Measurements from ENCODE around the gene MICALL1.
A peak's percentile ranks its signal among the peaks of the same experiment; 100 is the strongest.

MICALL1 gene

DNA sequence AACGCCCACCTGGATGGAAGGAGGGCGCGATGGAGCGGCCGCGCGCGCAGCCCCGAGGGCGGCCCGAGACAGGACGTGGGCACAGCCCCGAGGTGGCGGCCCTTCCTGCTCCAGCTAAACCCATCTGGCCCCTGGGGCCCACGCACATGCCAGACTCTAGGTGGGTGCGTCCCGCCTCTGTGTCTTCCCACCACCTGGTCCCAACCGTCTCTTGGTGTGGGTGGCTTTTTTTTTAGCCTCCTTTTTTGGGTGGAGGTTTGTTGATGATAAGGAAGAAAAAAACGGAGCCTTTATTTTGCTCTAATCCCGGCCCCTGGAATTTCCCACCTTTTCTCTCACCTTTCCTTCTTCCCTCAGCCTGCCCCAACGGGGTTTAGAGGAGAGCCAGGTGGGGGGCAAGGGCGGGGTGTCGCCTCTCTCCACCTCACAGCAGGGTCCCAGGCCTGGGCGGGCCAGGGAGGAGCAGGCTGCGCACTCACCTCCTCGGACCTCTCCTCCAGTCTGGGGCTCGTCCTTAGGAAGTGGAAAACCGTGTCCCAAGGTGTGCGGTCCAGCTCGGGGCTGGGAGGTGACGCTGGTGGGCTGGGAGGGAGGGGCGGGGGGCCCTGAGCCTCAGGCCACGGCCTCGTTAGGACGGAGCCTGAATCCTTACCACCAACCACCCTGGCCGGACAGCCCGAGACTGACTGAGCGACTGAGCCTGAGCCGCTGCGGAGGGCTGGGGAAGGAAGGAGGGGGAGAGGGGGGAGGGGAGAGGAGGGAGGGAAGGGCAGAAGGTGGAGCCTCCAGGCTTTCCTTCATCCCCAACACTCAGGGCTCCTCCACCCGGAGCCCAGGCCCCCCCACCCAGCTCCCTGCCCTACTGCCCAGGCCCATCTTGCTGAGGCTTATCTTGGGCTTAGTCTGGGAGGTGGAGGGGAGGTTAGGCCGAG lies 78.0 kb downstream of the MICALL1 start, which contains the start of gene SOX10:
SOX10 (minus strand) TSS at position 696 of the 932 bp plus-strand sequence. CDS start 771 bp downstream, outside the sequence.
- peaks cover 0 to 9% (median 0%) of the 10 kb centered on the region in 11 experiments; a peak in 5 of 22 replicates for H3K9me3 ChIP-seq (replicated peaks in 1 of 11)
- peaks cover 0 to 11% (median 6%) of the 10 kb centered on the region in 11 experiments; a peak in 5 of 22 replicates for H3K36me3 ChIP-seq
- H3K9ac ChIP-seq, result peak within 1 kb of the TSS in 2 of 11 experiments; percentile 29 to 41; a peak in 2 of 22 replicates
- H3K4me2 ChIP-seq, result peak within 1 kb of the TSS in 8 of 11 experiments; percentile 12 to 95 (median 58); a peak in 14 of 22 replicates
- peak within 1 kb of the TSS in 3 of 11 experiments; percentile 8 to 33 (median 17); a peak in 2 of 22 replicates for H3K27ac ChIP-seq
- H3K27me3 ChIP-seq, result no peaks in the 10 kb centered on the region
- H4K20me1 ChIP-seq, result peaks cover 0 to 18% (median 0%) of the 10 kb centered on the region in 11 experiments; a peak in 3 of 22 replicates
- no peak for TF ChIP-seq Cebpa-rat (IDR thresholded peaks at IDR 0.05)
- no peak within 1 kb of the TSS for H3K4me3 ChIP-seq
- peaks cover 15 to 83% (median 79%) of the 10 kb centered on the region in 10 experiments for H3K4me1 ChIP-seq

DNA sequence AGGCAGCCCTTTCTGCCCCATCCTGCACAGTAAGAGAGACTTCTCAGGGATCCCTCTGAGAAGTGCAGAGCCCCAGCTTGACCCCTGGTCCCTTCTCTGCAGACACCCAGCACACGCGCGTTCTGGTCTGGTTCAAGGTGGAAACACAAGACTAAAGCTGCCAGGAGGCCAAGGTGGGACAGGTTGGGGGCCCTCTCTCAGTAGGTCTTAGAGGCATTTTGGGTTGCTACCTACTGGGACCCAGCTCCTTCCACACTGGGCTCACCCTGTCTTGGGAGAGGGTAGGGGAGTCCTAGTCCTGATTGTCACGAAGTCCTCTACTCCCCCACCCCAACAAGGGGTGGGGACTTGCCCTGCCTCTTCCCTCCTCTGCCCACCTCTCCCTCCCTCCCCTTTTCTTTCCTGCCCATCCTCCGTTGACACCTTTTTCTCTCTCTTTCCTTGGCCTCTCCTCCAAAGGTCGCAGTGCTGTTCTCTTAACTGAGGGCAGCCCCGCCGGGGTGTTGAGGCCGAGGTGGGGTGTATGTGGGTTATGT lies 79.0 kb downstream of the MICALL1 start:
- Histone ChIP-seq H3K9ac (no peak overlapping the region), H4K20me1 (peaks cover 0 to 18% (median 0%) of the 10 kb centered on the region in 11 experiments; a peak in 3 of 22 replicates), H3K36me3 (peaks cover 0 to 11% (median 6%) of the 10 kb centered on the region in 11 experiments; a peak in 5 of 22 replicates), H3K4me3 (no peak overlapping the region), H3K27me3 (no peaks in the 10 kb centered on the region), H3K9me3 (replicated peaks in 1 of 11) (peaks cover 0 to 9% (median 0%) of the 10 kb centered on the region in 11 experiments; a peak in 5 of 22 replicates), H3K4me2 (peak overlapping the region in 7 of 11 experiments; percentile 11 to 68 (median 62); a peak in 10 of 22 replicates), H3K4me1 (peaks cover 15 to 73% (median 69%) of the 10 kb centered on the region in 10 experiments), H3K27ac (0 out of 22 replicates have a peak overlapping the region, but pooled peaks of 1 of the 11 experiments have one; percentile 8)
- TF ChIP-seq Cebpa-rat (IDR thresholded peaks at IDR 0.05), result no peak

DNA sequence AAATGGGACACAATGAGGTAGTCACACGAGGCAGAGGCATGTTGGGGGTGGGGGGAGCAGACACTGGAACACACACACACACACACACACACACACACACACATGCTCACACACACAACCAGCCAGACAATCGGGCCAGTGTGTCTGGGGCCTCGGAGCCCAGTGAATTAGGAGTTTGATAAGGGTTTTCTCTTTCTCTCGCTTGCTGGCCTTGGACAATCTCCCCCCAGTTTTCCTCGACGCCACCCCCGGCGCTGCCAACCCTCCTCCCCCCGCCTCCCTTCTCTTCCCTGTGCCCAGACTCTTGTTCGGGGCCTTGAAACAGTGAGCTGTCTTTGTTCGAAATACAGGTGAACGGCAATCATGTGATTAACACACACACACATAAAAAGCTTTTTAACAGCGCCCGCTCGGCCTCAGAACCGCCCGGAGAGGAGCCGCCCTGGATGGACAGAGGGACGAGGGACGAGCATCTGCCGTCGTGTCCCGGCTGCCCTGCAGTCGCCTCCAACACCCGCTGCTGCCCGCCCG lies 79.7 kb downstream of the MICALL1 start:
- Histone ChIP-seq H4K20me1 (peaks cover 0 to 16% (median 0%) of the 10 kb centered on the region in 11 experiments; a peak in 2 of 22 replicates), H3K9ac (peak overlapping the region in 4 of 11 experiments; percentile 11 to 59 (median 32); a peak in 4 of 22 replicates), H3K4me2 (peak overlapping the region; percentile 48 to 80 (median 63); a peak in 20 of 22 replicates), H3K36me3 (peaks cover 0 to 11% (median 6%) of the 10 kb centered on the region in 11 experiments; a peak in 5 of 22 replicates), H3K27ac (peak overlapping the region in 4 of 11 experiments; percentile 1 to 53 (median 37); a peak in 2 of 22 replicates), H3K27me3 (no peaks in the 10 kb centered on the region), H3K4me3 (no peak overlapping the region), H3K4me1 (peaks cover 13 to 66% (median 62%) of the 10 kb centered on the region in 10 experiments), H3K9me3 (replicated peaks in 1 of 11) (peaks cover 0 to 9% (median 0%) of the 10 kb centered on the region in 11 experiments; a peak in 5 of 22 replicates)
- no peak for TF ChIP-seq Cebpa-rat (IDR thresholded peaks at IDR 0.05)

DNA sequence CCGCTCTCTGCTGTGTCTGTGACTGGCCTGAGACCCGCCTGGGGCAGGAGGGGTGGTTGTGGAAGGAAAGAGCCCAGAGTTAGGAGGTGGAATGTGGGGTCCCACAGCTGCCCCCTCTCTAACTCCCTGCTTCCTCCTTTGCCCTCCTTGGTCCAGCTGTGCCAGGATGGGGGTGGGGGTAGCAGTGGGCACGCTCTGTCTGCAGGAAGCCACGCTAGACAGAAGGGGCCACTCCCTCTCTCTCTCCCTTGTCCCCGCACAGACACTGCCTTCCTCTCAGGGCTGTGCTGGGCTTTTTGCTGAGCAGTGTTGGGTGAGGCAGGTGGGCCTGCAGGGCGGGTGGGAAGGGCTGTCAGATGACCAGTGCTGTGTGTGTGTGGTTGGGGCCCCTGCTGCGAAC lies 80.3 kb downstream of the MICALL1 start:
- Histone ChIP-seq H4K20me1 (peaks cover 0 to 15% (median 0%) of the 10 kb centered on the region in 11 experiments; a peak in 2 of 22 replicates), H3K4me2 (peak overlapping the region; percentile 48 to 80 (median 63); a peak in 21 of 22 replicates), H3K27ac (peak overlapping the region in 4 of 11 experiments; percentile 1 to 53 (median 37); a peak in 3 of 22 replicates), H3K27me3 (no peaks in the 10 kb centered on the region), H3K9me3 (replicated peaks in 1 of 11) (peaks cover 0 to 9% (median 0%) of the 10 kb centered on the region in 11 experiments; a peak in 5 of 22 replicates), H3K4me1 (peaks cover 13 to 60% (median 56%) of the 10 kb centered on the region in 10 experiments), H3K36me3 (peaks cover 0 to 11% (median 6%) of the 10 kb centered on the region in 11 experiments; a peak in 5 of 22 replicates), H3K4me3 (no peak overlapping the region), H3K9ac (peak overlapping the region in 6 of 11 experiments; percentile 11 to 59 (median 32); a peak in 6 of 22 replicates)
- no peak for TF ChIP-seq Cebpa-rat (IDR thresholded peaks at IDR 0.05)

DNA sequence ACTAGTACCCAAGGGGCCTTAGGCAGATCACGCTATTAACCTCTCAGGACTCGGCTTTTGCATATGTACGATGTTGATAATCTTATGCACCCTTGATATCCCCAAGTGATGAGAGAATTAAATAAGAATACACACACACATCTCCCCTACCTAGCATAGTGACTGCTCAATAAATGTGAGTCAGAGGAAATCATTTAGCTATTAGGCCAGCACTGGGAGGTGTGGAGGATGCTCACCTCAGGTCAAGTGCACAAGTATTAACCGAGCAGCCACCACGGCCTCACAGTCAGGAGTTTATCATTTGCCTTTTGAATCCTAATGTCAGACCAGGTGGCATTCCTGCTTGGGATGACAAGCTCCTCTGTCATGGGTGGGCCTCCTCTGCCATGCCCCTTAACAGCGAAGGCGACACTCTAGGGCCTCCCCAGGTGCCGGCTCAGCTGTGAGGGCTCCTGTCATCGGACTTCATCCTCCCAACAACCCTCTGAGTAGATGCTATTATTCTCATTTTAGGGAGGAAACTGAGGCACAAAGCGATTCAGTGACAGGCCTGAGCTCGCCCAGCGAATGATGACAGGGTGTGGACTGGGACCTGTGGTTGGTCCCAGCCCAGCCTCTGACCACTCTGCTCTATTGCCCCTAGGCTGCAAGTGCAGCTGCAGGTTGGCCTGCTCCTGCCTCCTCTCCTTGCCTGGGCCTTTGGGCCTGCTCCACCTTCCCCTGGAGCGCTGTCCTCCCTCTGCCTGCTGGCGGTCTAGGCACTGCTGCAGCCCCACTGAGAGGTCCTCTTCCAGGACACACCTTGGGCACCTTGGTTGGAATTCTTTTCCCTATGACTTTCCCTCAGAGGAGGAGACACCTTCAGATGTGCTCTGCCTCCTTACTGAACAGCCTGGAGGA lies 83.3 kb downstream of the MICALL1 start:
- no peaks in the 10 kb centered on the region for H3K27me3 ChIP-seq
- no peaks in the 10 kb centered on the region for H3K9me3 ChIP-seq (replicated peaks in 1 of 11)
- H3K36me3 ChIP-seq, result peaks cover 0 to 4% (median 0%) of the 10 kb centered on the region in 11 experiments; a peak in 3 of 22 replicates
- H3K9ac ChIP-seq, result no peak overlapping the region
- no peak overlapping the region for H3K27ac ChIP-seq
- 0 out of 22 replicates have a peak, but pooled peaks cover 0 to 4% (median 0%) of the 10 kb centered on the region in 11 experiments for H4K20me1 ChIP-seq
- H3K4me3 ChIP-seq, result no peak overlapping the region
- H3K4me1 ChIP-seq, result peaks cover 34 to 47% (median 37%) of the 10 kb centered on the region in 10 experiments
- H3K4me2 ChIP-seq, result no peak overlapping the region
- no peak for TF ChIP-seq Cebpa-rat (IDR thresholded peaks at IDR 0.05)

DNA sequence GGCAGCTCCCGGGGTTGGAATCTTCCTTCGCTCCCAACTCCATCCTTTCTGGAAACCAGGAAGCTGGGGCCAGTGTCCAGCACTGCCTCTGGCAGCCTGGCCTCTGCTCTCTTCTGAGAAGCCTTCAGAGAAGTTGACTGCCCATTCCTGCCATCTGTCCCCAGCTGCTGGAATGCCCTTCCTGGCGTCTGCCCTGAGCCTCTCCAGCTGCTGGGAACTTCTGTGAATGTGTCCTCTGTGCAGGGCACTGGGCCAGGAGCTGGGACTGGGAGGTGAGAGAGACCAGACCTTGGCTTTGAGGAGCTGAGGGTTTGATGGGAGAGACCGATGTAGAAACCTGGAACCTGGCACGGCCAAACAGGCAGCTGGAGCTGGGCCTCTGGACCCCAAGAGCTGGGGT lies 84.2 kb downstream of the MICALL1 start:
- no peak overlapping the region for H3K4me2 ChIP-seq
- no peak overlapping the region for H3K4me3 ChIP-seq
- peaks cover 0 to 4% (median 0%) of the 10 kb centered on the region in 11 experiments; a peak in 3 of 22 replicates for H3K36me3 ChIP-seq
- 0 out of 22 replicates have a peak, but pooled peaks cover 0 to 4% (median 0%) of the 10 kb centered on the region in 11 experiments for H4K20me1 ChIP-seq
- TF ChIP-seq Cebpa-rat (IDR thresholded peaks at IDR 0.05), result no peak
- no peak overlapping the region for H3K9ac ChIP-seq
- H3K27ac ChIP-seq, result no peak overlapping the region
- peaks cover 37 to 49% (median 41%) of the 10 kb centered on the region in 10 experiments for H3K4me1 ChIP-seq
- no peaks in the 10 kb centered on the region for H3K27me3 ChIP-seq
- H3K9me3 ChIP-seq (replicated peaks in 1 of 11), result no peaks in the 10 kb centered on the region

DNA sequence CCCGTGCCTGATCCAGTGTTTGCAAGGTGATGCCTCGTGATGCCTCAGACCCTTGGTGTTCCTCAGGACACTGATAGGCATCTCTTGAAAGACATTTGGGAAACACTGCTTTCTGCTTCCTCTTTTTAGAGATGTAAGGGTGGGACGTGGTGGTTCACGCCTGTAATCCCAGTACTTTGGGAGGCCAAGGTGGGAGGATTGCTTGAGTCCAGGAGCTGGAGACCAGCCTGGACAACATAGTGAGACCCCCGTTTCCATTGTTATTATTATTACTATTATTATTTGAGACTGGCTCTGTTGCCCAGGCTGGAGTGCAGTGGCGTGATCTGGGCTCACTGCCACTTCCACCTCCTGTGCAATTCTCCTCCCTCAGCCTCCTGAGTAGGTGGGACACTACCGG lies 84.8 kb downstream of the MICALL1 start:
- Histone ChIP-seq H4K20me1 (0 out of 22 replicates have a peak, but pooled peaks cover 0 to 4% (median 0%) of the 10 kb centered on the region in 11 experiments), H3K27me3 (no peaks in the 10 kb centered on the region), H3K36me3 (peaks cover 0 to 4% (median 0%) of the 10 kb centered on the region in 11 experiments; a peak in 3 of 22 replicates), H3K4me2 (no peak overlapping the region), H3K4me3 (no peak overlapping the region), H3K9ac (no peak overlapping the region), H3K27ac (no peak overlapping the region), H3K9me3 (replicated peaks in 1 of 11) (no peaks in the 10 kb centered on the region), H3K4me1 (peaks cover 37 to 52% (median 42%) of the 10 kb centered on the region in 10 experiments)
- TF ChIP-seq Cebpa-rat (IDR thresholded peaks at IDR 0.05), result no peak

All from BLaER1 treated with 17β-estradiol and CSF1 and Interleukin-3, amounts not matched to agents 10 nM and 100 nM (cell line).